RWPE1 (cell line): ENCODE results near the gene DNAJC5.

Source experiments
- CTCF ChIA-PET: fragments of 350-600 bp; sonication (Branson Sonifier 250); formaldehyde crosslinking; extraction: SDS; loops from one replicate; lab custom pipeline; 2021; lab: Yijun Ruan, JAX
- POLR2A ChIA-PET: fragments of 400-600 bp; formaldehyde crosslinking; extraction: SDS; loops from one replicate; lab custom pipeline; 2020; ENCODE audit warnings: antibody characterized with exemption; ENCODE audit not compliant: low non-redundant PET; lab: Yijun Ruan, JAX
- DNase-seq: peaks from one replicate; pipeline ENCODE4 v3.0.0; 2012; ENCODE audit warnings: low spot score
- H3K27ac ChIP-seq: fragments of 450-650 bp; 2 replicates; pipeline ENCODE4 v1.5.1; 2017
- CTCF ChIP-seq: fragments of 450-650 bp; conservative IDR thresholded peaks from 2 replicates; pipeline ENCODE4 v1.5.1; 2017; ENCODE audit warnings: low read depth, mild to moderate bottlenecking

DNAJC5 gene

GRCh38 chr20:63961664-63962425 is 66.9 kb downstream of the DNAJC5 start:
- peak overlapping the region; percentile 15 for H3K27ac ChIP-seq
- no peak for DNase-seq
- no peak for TF ChIP-seq CTCF
- CTCF ChIA-PET, result interaction anchor here (0.6 kb wide), 1 partner anchor 107 kb away, joined by 3 read pairs; no protein-coding TSS in a partner anchor
- POLR2A ChIA-PET, result no interaction called here

GRCh38 chr20:63962426-63963347 is 67.8 kb downstream of the DNAJC5 start:
- TF ChIP-seq CTCF, result no peak
- ChIA-PET POLR2A (no interaction called here), CTCF (interaction anchor here (0.6 to 1.2 kb wide), 2 partner anchors 19 to 106 kb away, joined by 3 to 4 read pairs; no protein-coding TSS in a partner anchor)
- H3K27ac ChIP-seq, result peak overlapping the region; percentile 15
- DNase-seq, result no peak

- no peak for TF ChIP-seq CTCF
- CTCF ChIA-PET, result interaction anchor here (1.2 kb wide), 2 partner anchors 11 to 19 kb away, joined by 4 to 7 read pairs; no protein-coding TSS in a partner anchor
- DNase-seq, result no peak
- POLR2A ChIA-PET, result no interaction called here
- H3K27ac ChIP-seq, result peak overlapping the region; percentile 12
Observed at GRCh38 chr20:63963348-63963741, 68.4 kb downstream of the DNAJC5 start.

GRCh38 chr20:63963784-63964301 is 68.9 kb downstream of the DNAJC5 start:
- DNase-seq, result no peak
- POLR2A ChIA-PET, result no interaction called here
- H3K27ac ChIP-seq, result peak overlapping the region; percentile 12
- CTCF ChIA-PET, result interaction anchor here (1.1 to 1.2 kb wide), 3 partner anchors 9 to 18 kb away, joined by 3 to 7 read pairs (median 4); no protein-coding TSS in a partner anchor
- no peak for TF ChIP-seq CTCF

GRCh38 chr20:63964412-63964811 is 69.5 kb downstream of the DNAJC5 start:
- H3K27ac ChIP-seq, result peak overlapping the region; percentile 12; the same call in 1 of the 2 replicates
- no peak for TF ChIP-seq CTCF
- CTCF ChIA-PET, result interaction anchor here (1.1 to 1.2 kb wide), 2 partner anchors 9 to 10 kb away, joined by 3 to 7 read pairs; no protein-coding TSS in a partner anchor
- POLR2A ChIA-PET, result no interaction called here
- no peak for DNase-seq
